Neural progenitor cell (in vitro differentiated cells): ENCODE measurements around the gene SKI.

Experiments used
- CTCF ChIP-seq: fragments of 200-600 bp; sonication (generic); IDR thresholded peaks from 2 replicates; pipeline ENCODE4 v1.5.1; 2017; ENCODE audit warnings: antibody characterized with exemption, mild to moderate bottlenecking
- EZH2 ChIP-seq: fragments of 200-600 bp; sonication (generic); IDR thresholded peaks from 2 replicates; pipeline ENCODE4 v1.6.1; 2017; ENCODE audit warnings: antibody characterized with exemption, mild to moderate bottlenecking, moderate library complexity
- EZH2phosphoT487 ChIP-seq: fragments of 200-600 bp; sonication (generic); IDR thresholded peaks from 2 replicates; pipeline ENCODE4 v1.6.1; 2017; ENCODE audit warnings: antibody characterized with exemption

DNA sequence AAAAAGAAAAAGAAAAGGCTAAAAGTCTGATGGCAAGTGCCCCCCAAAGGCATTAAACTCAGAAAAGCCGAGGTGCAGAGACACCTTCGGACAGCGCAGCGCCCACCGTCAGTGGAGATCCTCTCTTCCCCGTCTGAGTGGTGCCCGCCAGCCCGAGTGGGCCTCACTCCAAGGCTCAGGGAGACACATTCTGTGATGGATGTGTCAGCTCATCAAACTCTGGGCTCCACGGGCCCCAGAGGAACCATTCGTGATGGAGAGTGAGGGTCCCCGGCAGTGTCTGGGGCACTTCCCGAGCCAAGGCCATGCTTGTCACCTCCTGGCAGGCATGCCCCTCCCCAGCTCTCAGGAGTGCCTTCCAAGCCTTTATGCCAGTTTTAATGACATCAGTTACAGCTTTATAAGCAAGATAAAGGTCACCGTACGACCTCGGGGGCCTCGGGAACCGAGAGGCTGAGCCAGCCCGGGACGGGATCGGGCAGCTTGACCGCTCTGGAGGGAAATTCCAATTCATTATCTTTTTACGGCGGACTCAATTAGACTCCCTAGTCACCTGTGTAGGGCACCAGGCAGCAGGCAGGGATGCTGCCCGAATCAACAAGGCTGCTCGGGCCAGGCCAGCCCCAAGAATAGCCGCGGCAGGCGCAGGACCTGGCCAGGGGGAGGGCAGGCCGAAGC, 113.7 kb downstream of the SKI start:
- no peak for TF ChIP-seq EZH2
- TF ChIP-seq CTCF = no peak
- no peak for TF ChIP-seq EZH2phosphoT487
